ENCODE data around the gene BICD2. TPM values are rescaled to one million over a fixed set of nuclear protein-coding genes. Genes with fewer than 3 reads are reported as not detected.

BICD2 gene
- total and polyA plus RNA-seq, 2 donors (not counting 1 experiment from before 2014, with no cell fraction given): 33.2 to 49.5 TPM

DNA sequence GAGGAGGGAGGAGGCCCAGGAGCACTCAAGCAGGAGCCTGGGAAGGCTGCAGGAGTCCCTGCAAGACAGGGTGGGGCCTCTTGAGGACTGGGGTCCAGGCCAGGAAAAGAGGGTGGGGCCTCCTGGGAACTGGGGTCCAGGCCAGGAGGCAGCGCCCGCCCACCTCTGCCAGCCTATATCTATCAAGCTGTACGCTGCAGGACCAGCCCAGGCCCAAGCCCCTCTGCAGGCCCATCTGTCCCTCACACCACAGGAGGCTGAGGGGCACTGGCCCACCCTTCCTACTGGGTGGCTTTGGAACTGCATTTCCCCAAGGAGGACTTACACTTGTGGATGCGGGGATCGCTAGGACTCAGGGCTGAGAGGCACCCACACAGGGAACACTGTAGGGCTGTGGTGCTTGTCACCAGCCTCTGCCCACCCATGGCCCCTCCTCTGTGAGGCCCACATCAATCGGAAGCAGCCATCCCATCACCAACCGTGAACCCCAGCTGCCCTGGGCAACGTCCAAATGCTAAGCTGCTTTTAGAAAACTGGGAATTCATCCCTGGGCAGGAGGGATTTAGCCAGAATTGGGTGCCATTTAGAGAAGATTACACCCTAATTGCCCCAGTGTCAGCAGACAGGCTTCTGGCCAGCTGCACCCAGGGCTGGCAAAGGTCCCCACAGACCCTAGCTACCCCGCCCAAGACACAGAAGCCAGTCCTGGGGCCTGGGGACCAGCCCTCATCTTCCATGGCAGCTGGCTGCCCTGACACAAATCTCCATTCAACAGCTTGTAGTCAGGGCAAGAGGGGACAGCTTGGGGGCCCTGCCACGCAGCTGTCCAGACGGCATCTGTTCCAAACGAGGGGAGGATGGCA is 15.3 kb downstream of the BICD2 start:
- no peak overlapping the region for H3K27ac Mint-ChIP-seq

More for the DNA sequence above, 15.3 kb downstream of the BICD2 start:
- no peaks in the 10 kb centered on the region for H3K27me3 ChIP-seq (replicated peaks in 1 of 4; ENCODE audit: control extremely low read depth in 1 of 4, control insufficient read depth in 3 of 4, insufficient read depth in 4 of 4, low read length in 3 of 4)
- no peak for ATAC-seq (ENCODE audit: low read depth)
- ChIA-PET CTCF (interaction anchor here (1.3 to 2.0 kb wide), 3 partner anchors 12 to 20 kb away, joined by 4 to 8 read pairs (median 4); no protein-coding TSS in a partner anchor), POLR2A (no interaction called here)
- no peak overlapping the region for H3K9ac ChIP-seq (ENCODE audit: low read length)
- peaks cover 0 to 4% (median 0%) of the 10 kb centered on the region in 3 donors for H3K9me3 ChIP-seq (ENCODE audit: control extremely low read depth in 1 of 3, control insufficient read depth in 2 of 3, insufficient read depth in 1 of 3, low read length in 2 of 3)
- DNase-seq: no peak
- TF ChIP-seq CTCF (IDR thresholded peaks at IDR 0.05): no peak
- TF ChIP-seq EZH2 (IDR thresholded peaks at IDR 0.05; ENCODE audit: borderline replicate concordance, insufficient read depth, low read depth, low read length, poor library complexity, severe bottlenecking): no peak
- peaks cover 99% of the 10 kb centered on the region for H3K79me2 ChIP-seq (ENCODE audit: control insufficient read depth, insufficient read depth, low read length)
- peaks cover 91% of the 10 kb centered on the region for H4K20me1 ChIP-seq (ENCODE audit: control insufficient read depth, insufficient read depth, low read length, poor library complexity, severe bottlenecking)
- H3K36me3 ChIP-seq (replicated peaks in 1 of 2; ENCODE audit: control extremely low read depth in 1 of 2, control insufficient read depth in 1 of 2, extremely low read depth in 1 of 2, insufficient read depth in 2 of 2, low read length in 1 of 2): peaks cover 0 to 7% of the 10 kb centered on the region in 2 experiments
- H3K4me2 ChIP-seq (replicated peaks; ENCODE audit: low read depth, low read length, poor library complexity, severe bottlenecking): no peak overlapping the region
- intact Hi-C loops (cut with micrococcal nuclease): no loop called here
- peaks cover 16 to 61% of the 10 kb centered on the region in 2 donors for H3K4me1 ChIP-seq (ENCODE audit: control insufficient read depth in 2 of 2, insufficient read depth in 2 of 2, low read length in 2 of 2)
- no peaks in the 10 kb centered on the region for H3K27me3 Mint-ChIP-seq
- no peak overlapping the region for H2AFZ ChIP-seq (ENCODE audit: insufficient read depth, low read depth, low read length, poor library complexity, severe bottlenecking)
- no peak overlapping the region for H3K4me3 ChIP-seq (ENCODE audit: control extremely low read depth in 1 of 5, extremely low read depth in 1 of 5, insufficient read depth in 1 of 5, low read depth in 2 of 5, low read length in 4 of 5)
- H3K27ac ChIP-seq (ENCODE audit: low read length in 2 of 2): no peak overlapping the region
- no peak overlapping the region for H3K4me3 Mint-ChIP-seq
- H3K9me3 Mint-ChIP-seq (ENCODE audit: insufficient read depth): no peaks in the 10 kb centered on the region
- peaks cover 66% of the 10 kb centered on the region for H3K4me1 Mint-ChIP-seq
- WGBS (ENCODE audit: insufficient coverage): 95% methylated on average over 12 of the region's 12 CpGs
